Eye (tissue), 1 donor: ENCODE results near the gene FHIT.
"Not testable (repeated sequence)": the region's sequence is repeated elsewhere in the genome, so short reads cannot be mapped to it uniquely, and the experiment has no call there.

Experiments used
- DNase-seq: peaks from one replicate; pipeline ENCODE4 v3.0.0-alpha.2; 2015

FHIT gene

DNA sequence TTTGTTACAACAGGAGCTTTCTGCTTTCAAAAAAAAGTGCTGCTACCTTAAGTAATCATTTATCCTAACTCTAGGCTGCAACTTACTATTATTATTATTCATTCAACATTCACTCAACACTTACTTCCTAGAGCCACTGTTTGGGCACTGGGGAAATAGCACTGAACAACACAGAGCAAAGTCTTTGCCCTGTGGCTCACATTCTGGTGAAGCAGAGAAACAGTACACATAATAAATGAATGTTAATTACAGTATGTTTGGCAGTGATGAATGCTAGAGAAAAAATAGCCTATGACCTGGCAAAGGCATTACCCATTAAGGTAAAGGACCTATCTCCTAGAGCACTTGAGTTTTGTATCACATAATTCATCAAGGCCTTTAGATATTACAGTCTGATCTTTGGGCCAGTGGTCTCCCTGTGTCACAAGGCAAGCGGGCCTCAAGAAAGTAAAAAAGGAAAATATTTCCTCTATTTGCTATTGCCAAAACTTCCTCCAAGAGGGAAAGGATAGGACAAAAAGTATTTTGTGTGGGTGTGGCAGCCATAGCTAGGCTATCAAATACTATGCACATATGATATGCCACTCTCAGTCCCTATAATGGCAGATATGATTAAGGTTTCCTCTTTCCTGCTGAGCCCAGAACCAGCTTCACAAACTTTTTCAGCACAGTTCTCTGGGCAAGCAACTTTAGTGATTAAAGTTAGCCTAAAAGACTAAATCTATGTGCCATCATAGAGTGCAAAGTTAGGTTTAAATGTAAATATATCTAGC, 142.8 kb downstream of the FHIT start:
- DNase-seq = no peak

DNA sequence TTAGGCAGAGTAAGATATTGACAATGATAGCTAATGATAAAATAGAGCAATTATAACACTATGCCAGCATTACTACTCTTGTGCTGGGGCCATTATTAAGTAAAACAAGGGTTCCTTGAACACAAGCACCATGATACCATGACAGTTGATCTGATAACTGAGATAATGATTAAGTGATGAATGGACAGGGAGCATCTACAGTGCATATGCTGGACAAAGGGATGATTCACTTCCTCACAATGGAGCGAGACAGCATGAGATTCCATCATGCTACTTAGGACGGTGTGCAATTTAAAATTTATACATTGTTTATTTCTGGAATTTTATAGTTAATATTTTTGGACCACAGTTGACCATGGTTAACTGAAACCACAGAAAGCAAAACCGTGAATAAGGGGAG, 156.6 kb downstream of the FHIT start:
- no peak for DNase-seq

DNA sequence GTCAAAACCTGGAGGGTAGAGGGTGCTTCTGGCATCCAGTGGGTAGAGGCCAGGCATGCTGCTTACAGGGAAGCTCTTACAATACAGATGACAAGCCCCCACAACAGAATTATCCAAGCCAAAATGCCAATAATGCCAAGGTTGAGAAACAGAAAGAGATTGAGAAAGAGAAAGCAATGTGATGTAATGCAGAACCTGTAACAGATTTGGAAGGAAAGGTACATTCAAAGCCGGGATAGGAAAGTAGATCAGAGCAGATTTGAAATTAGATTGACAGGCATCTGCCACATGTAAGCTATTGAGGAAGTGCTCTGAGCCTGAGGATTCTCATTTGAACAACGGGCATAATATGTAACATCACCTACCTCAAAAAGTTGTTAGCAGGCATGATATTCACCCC, 157.9 kb downstream of the FHIT start:
- DNase-seq = no peak

DNA sequence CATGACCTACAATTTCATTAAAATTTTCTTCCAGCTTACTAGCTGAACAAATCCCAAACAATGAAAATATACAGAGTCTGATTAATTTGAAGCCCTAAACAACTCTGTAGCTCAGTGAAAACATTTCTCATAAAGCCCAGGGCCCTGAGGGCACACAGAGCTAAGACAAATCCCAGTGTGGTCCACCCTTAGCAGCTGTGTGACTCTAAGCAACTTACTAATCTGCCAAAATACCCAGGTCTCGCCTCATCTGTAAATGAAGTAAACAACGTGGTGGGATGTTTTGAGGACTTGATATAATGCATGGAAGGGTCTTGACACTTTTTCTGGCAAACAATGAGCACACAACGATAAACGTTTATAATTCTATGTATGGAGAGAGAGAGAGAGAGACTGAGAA, 158.4 kb downstream of the FHIT start:
- no peak for DNase-seq

DNA sequence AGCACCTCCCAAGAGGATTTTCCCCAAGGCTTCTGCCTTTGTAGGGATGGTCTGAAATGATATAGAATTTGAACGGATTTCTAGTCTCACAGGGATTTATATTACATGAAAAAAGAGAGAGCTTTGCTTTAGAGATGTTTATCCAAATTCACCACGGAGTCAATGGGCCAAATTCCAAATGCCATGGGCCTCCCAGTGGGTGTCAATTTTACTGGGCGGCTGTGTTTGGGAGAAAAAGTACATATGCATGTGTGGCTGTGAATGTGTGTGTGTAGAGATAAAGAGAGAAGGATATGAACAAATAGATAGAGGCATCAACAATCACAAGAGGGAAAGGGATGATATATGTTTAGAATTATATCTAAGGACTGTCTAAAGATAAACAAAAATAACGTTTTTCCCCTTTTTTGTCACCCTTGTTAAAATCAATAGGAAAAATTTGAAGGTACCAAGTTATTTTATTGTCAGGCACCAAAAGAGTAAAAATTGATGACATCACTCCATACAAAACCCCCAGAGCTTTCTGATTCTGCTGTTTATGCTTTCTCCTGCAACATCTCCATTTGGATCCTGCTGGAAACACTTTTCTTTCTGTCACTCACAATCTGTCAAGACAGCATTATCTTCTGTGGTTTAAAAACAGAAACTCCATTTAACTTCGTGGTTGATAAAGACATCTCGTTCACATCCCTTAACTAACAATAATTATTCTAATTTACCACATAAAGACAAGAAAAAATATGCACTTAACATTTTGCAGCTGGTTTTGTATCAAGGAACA, 160.7 kb downstream of the FHIT start:
- no peak for DNase-seq

DNA sequence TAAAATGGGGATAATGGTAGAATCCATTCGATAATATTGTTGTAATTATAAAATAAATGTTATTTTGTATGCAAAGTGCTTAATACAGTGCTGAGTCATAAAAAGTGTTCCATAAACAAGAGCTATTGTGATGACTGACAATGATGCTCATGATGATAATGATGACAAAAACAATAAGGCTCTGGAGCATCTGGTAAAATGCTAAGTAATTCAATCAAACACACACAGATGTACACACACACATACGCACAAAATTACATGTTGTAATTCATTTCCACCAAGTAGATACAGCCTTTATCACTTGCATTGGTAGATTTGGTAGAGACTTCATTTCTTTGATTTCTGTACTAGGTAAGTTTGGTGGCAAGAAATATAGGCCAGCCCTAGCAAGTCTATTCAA, 163.8 kb downstream of the FHIT start:
- no peak for DNase-seq

DNA sequence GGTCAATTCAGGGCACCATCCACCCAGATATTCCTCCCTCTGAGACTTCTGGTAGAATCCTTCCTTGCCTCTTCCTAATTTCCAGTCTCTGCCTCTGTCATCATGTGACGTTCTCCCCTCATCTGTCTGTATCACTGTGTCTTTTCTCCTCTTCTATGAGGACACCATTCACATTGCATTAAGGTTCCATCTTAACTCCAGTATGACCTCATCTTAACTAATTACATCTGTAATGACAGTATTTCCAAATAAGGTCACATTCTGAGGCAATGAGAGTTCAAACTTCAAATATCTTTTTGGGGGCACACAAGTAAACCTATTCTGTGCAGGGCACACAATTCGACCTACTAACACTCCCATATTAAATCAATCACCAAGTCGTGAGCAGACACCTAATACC, 169.7 kb downstream of the FHIT start:
- no peak for DNase-seq

DNA sequence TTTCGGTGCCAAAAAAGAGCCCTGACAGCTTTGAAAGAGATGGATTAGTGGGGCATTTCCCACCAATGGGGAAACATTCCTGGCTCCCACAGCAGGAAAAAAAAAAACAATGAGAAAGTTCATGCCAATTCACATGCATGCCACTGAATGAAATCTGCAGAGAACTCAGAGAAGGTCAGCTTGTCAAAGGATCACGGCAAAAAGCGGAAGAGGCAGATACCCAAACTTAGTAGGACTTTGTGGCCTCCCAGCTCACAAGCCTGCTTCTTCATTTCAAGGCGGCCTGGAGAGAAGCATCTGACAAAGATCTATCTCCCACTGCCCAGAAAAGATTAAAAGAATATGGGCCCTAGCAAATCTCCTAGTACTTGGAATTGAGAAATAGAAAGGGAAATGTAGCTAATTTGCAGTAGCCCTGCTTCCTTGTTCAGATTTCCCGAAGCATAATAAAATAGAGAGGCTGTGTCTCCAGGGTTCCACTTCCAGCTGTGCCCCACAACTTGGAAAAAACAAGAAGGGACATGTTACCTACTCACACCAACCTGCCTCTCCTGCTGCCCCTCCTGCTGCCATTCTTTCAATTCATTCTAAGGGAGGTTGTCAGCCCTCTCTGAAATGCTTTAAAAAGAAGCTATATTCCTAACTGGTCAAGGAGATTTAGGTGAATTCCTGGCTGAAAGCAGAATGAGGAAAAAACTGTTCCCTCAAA, 170.4 kb downstream of the FHIT start:
- peak; percentile 70 for DNase-seq

DNA sequence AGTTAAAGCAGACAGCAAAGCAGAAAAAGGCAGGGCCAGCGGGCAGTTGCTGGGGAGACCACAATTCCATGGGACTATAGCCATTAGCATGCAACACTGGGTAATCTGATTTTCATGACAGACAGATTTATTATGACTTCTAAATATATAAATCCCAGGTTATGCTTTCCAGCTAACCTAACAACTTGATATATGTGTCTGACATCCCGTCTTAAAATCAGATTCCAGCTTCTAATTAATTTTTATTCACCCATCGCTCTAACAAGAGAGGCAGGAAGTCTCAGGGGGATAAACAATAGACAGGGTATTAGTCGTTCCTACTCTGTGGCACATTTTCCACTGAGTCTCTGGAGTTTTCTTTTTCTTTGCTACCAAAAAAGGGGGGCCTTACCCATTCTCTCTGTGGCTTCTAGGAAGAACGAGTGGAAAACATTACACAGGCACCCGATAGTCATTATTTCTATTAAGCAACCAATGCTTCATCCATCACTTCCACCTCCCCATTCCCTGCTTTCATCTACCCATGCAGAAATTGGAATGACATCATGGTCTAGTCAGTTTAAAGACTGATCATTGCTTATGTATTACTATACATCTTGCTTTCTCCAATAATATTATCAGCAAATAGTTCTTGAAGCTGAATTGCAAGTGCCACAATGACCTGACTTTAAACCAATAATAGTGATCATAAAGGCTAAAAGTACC, 173.1 kb downstream of the FHIT start:
- peak; percentile 76 for DNase-seq

DNA sequence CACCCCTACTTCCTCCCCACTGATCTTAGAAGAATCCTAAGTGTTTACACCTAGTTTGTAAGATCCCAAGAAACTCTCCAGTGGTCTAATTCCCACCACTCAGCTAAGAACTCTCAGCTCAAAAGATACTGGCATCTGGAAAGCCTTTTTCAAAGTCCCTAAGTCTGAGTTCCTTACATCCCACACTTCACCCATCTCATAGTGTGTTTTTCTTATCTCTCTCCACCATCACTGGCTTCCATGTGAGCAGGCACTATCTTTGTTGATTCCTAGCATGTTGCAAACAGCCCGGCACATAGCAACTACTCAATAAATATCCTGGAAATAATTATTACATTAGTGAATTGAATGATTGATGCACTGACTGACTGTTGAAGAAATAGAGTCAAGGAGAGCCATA, 173.7 kb downstream of the FHIT start:
- no peak for DNase-seq

DNA sequence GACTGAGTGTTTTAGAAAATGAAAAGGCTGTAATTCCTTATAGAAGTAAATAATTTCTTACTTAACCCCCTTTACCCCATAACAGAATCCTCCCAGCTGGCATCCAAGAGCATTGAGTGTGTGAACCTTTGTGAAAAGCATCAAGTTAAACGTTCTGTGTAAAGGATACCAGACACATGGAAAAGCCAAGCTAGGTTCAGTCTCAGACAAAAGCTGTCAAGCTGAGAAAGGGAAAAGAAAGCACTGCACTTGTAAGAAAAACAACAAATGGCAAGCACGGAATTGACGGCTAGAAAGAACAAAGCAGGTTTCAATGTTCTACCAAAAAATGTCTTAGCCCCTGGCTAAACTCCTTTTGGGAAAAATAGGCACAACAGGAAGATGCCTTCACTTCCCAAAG, 176.5 kb downstream of the FHIT start:
- no peak for DNase-seq

DNA sequence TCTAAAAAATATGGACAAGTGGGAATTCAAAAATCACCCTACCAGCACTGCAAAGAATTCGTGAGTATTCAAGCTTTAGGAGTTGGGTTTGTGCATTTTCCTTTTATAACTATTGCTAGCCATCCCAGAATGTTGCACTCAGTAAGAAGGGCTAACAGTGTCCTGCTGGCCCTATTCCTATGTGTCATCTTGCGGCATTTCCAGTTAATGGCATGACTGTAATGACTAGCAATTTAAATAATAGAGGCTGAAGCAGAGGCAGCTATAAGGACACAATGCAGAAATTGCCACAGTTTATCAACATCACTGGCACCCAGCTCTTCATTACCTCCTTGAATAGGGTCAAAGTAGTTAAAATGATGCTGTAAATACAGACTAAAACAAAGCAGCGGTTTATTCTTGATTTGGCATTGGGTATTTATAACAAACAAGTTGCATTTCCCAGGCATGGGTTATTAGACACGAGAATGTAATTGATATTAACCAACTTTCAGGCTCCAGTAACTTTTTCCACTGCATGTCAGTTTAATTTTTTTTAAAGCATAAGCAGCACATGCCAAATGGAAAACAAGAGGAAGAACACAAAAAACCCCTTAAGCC, 177.6 kb downstream of the FHIT start:
- peak; percentile 68 for DNase-seq

DNA sequence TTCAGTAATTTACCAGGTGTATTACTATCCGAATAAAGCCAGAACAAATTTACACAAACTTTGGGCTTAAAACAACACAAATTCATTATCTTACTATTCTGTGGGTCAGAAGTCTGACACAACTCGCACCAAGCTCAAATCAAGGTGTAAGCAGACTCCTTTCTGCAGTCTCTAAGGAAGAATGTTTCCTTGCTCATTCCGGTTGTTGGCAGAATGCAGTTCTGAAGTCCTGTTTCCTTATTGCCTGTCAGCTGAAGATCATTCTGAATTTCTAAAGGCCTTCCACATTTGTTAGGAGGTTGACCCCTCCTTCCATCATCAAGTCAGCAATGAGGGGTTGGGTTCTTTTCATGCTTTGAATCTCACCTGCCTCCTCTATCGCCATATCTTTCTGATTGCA, 183.2 kb downstream of the FHIT start:
- DNase-seq = no peak

DNA sequence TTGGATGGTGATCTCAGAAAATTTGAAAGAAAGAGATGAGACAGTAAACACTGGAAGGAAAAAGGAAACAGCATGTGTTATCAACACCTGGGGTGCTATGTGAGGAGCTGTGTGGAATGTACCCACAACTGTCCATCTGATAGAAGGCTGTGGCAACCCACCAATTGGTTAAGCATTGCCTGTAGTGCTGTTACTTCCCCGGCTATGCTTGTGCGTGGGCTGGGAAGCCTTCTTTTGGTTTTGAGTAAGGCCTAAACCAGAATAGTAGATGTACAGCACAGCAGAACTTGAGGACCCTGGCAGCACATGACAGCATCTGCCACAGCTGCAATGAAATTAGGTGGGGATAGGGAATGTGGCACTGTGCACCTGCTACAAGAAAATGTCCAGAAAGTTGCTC, 184.5 kb downstream of the FHIT start:
- DNase-seq = no peak

DNA sequence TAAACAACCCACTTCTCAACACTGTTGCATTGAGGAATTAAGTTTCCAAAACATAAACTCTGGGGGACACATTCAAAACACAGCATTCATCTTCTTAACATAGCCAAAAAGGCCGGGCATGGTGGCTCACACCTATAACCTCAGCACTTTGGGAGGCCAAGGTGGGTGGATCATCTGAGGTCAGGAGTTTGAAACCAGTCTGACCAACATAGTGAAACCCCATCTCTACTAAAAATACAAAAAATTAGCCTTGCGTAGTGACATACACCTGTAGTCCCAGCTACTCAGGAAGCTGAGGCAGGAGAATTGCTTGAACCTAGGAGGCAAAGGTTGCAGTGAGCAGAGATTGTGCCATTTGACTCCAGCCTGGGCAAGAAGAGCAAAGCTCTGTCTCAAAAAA, 185.0 kb downstream of the FHIT start:
- not testable (repeated sequence) for DNase-seq

DNA sequence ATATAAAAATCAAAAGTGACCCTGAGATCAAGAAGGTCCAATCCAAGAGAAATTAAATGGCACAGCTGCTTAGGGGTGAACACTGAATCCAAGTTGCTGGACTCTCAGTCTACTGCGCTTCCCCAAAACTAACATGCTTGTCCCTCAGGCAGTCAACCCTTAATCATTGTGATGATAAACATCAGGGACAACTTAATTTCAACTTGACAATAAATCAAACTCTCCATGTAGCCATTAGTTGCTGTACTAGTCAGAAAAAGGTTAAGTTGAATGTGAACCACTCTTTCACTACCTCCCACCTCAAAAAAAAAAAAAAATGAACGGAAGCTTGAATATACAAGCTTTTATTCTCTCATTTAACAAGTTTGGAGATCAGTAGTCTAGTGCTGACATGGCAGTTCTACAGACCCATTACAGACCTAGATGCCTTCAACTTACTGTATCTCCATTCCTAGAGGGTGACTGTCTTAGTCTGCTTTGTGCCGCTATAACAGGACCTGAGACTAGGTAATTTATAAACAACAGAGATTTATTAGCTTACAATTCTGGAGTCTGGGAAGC, 185.7 kb downstream of the FHIT start:
- DNase-seq = no peak

DNA sequence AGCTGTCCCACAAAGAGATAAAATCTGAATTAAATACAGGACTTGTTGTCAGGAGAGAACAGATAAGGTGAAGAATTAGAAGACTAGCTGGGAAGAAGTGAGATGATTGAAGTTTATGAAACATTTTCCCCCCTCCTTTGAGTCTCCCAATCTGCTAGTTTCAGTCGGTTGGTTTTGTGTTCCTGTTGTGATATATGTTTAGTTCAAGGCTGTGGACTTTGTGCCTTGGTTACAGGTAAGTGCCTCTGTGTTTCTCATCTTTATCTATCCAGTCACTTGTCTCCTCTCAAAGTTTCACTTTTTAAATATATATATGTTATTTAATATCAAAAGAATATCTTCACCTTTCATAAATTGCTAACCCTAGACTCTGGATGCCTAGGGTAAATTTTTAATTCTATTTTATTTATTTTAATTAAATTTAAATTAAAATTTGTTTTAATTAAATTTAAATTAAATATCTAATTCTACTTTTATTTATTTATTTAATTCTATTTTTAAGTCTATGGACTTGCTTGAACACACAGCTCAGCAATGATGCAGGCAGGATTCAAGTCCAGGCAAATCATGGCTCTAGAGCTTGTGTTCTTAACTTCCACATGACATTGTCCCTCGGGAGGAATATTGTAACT, 190.0 kb downstream of the FHIT start:
- DNase-seq = no peak

DNA sequence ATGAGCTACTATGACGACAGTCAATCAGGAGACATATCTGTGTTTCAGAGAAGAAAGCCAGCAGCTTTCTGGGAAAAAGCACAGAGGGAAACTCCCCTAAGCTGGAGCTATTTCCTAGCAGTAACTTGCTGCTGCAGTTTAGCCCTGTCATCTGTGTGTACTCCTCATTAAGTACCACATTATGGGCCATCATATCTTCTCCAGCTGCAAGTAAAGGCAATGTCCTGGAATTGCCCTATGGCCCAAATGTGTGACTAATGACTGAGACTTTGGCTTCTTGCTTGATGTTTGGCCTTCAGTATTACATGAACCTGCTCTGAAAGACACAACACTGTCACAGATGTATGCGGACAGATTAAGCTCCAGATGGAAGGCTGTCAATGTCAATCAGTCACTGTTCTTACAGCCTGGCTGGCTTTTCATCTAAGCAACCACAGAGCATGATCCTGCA, 190.8 kb downstream of the FHIT start:
- peak; percentile 87 for DNase-seq

DNA sequence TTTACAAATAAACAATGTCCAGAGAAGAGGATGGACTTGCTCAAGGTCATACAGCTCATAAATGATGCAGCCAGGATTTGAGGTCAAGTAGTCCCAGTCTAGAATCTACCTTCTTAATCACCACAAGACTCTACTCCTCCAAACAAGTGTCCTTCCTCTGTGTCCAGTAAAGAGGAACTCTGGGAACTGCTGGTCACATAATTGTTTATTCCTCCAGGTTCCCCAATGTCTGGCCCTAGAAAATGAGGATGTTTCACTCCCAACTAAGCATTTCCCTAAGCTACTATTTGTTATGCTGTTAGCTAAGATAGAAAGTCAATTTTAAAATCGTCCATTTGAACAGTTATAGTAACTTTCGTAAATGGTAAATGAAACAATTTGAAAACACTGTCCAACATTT, 192.4 kb downstream of the FHIT start:
- DNase-seq = no peak

DNA sequence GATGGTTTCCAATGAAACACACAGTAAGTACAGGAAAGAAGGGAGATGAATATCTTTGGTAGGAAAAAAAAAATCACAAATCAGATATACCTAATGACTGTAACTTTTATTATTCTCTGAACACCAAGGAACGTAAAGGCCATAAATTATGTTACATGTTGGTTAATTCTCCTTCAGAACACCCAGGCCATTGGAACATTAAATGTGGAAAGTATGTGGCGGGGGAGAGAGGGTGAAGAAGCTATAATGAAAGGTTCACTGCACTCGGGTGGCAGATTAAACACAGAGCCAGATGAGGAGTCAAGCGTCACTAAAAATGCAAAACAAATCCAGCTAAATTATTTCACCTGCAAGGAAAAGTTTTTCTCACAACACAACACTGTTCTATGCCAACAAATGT, 193.8 kb downstream of the FHIT start:
- DNase-seq = no peak

DNA sequence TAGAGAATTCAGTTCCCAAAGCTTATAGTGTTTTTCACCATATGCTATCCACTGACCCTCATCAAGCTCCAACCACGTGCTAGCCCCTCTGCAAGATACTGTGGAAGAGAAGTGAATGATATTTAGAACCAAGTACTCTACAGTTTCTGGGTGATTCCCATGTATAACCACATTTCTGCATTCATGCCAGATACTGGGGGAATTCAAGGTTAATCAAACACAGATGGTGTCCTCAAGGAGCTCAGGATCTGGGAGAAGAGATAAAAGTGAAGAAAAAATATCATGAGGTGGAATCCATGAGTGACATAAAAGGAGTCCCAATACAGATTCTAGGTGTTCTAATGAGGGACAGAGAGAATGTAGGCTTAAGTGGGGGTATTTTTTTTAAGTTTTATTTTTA, 195.8 kb downstream of the FHIT start:
- DNase-seq = no peak
